ENCODE data around the gene CXCL11. TPM values are rescaled to one million over a fixed set of nuclear protein-coding genes. Genes with fewer than 3 reads are reported as not detected.

CXCL11 gene
- total and polyA plus RNA-seq, 10 of the 15 experiments (the other 5 are each of a cell fraction or from before 2014, with no cell fraction given), result 0.04 TPM; not detected in 9

- no peak for FAIRE-seq
- no peaks in the 10 kb centered on the region for H4K20me1 ChIP-seq (ENCODE audit: control insufficient read depth, insufficient read depth)
- no peaks in the 10 kb centered on the region; a peak in 1 of 4 replicates for H3K27me3 ChIP-seq (replicated peaks in 1 of 2; ENCODE audit: control insufficient read depth in 2 of 2, insufficient read depth in 2 of 2, low read length in 1 of 2)
- DNase-seq (ENCODE audit: low read depth, low spot score), result no peak
- SMC1A ChIA-PET (ENCODE audit: uncharacterized antibody, unreplicated experiment), result interaction anchor here (0.6 to 2.3 kb wide), 5 partner anchors 23 to 428 kb away, joined by 3 to 7 read pairs (median 4); partner anchors contain the start of gene SDAD1
- in situ Hi-C loops (cut with MboI), result no loop called here
- CTCF ChIA-PET, result interaction anchor here (0.6 to 1.7 kb wide), 3 partner anchors 16 to 51 kb away, joined by 3 to 8 read pairs (median 4); no protein-coding TSS in a partner anchor
- H3K27ac ChIP-seq (ENCODE audit: control insufficient read depth, insufficient read depth), result no peak overlapping the region
- H2AFZ ChIP-seq (ENCODE audit: control insufficient read depth, low read depth, low read length), result no peak overlapping the region
- no peak overlapping the region for H3K9ac ChIP-seq (ENCODE audit: control insufficient read depth, insufficient read depth, low read length)
- 0 out of 2 replicates have a peak, but pooled peaks have one; percentile 48 for TF ChIP-seq MEF2A (IDR thresholded peaks at IDR 0.05; ENCODE audit: insufficient read depth, low read depth, low read length)
- 0 out of 2 replicates have a peak, but pooled peaks have one; percentile 21 for TF ChIP-seq ZNF217 (IDR thresholded peaks at IDR 0.05)
- no peak for TF ChIP-seq EZH2 (IDR thresholded peaks at IDR 0.05; ENCODE audit: borderline replicate concordance, control insufficient read depth, low read depth, low read length)
- no peak for TF ChIP-seq CHD4 (IDR thresholded peaks at IDR 0.05)
- TF ChIP-seq POLR2AphosphoS5 (IDR thresholded peaks at IDR 0.05; ENCODE audit: low read length), result no peak
- no peak for TF ChIP-seq BRCA1 (IDR thresholded peaks at IDR 0.05; ENCODE audit: low read depth, low read length)
- TF ChIP-seq NFIC (IDR thresholded peaks at IDR 0.05; ENCODE audit: low read depth, low read length), result peak; percentile 53; the same call in 1 of the 2 replicates
- 0 out of 2 replicates have a peak, but pooled peaks have one; percentile 22 for TF ChIP-seq PKNOX1 (IDR thresholded peaks at IDR 0.05)
- 0 out of 2 replicates have a peak, but pooled peaks have one; percentile 28 for TF ChIP-seq JUNB (IDR thresholded peaks at IDR 0.05)
- 0 out of 2 replicates have a peak, but pooled peaks have one; percentile 16 for TF ChIP-seq GABPA (IDR thresholded peaks at IDR 0.05; ENCODE audit: low read depth)
- BruUV-seq (replicated peaks), result no TSS peak
- H3K4me3 ChIP-seq, result no peak overlapping the region
- H3K36me3 ChIP-seq (ENCODE audit: control insufficient read depth in 2 of 2, insufficient read depth in 2 of 2, low read length in 1 of 2), result no peaks in the 10 kb centered on the region
- intact Hi-C loops (cut with micrococcal nuclease; ENCODE audit: unreplicated experiment), result loop anchor here (5.0 kb wide), 1 partner anchor 44 kb away; no protein-coding TSS in a partner anchor
- no peak overlapping the region for H3K4me2 ChIP-seq (ENCODE audit: control insufficient read depth, insufficient read depth)
- peak; percentile 29 for ATAC-seq
- peaks cover 51% of the 10 kb centered on the region for H3K4me1 ChIP-seq (ENCODE audit: control insufficient read depth, insufficient read depth, low read length)
- WGBS (ENCODE audit: insufficient coverage, insufficient replicate concordance, low lambda C conversion rate, missing lambda C conversion rate), result 5% methylated on average over 1 of the region's 1 CpG
- H3K79me2 ChIP-seq (ENCODE audit: control insufficient read depth, insufficient read depth, low read length), result no peaks in the 10 kb centered on the region
- no peaks in the 10 kb centered on the region; the same call in 2 of the 3 replicates for H3K9me3 ChIP-seq (replicated peaks; ENCODE audit: control insufficient read depth, insufficient read depth, low read length)
- RAD21 ChIA-PET (ENCODE audit: unreplicated experiment), result no interaction called here
- POLR2A ChIA-PET, result no interaction called here
Observed at GRCh38 chr4:76013540-76013939, 22.3 kb downstream of the CXCL11 start.
